Stomach (tissue), 9 donors: ENCODE data around the gene LRRFIP1. TPM values are rescaled to one million over a fixed set of nuclear protein-coding genes. Genes with fewer than 3 reads are reported as not detected.

Experiments
- DNase-seq, 2 donors: peaks; one replicate each; pipeline versions ENCODE4 v3.0.0 to v3.0.0-alpha.2; 2013 to 2019
- H3K27ac ChIP-seq, 5 donors: fragments of 200-600 bp in 4 of 5; sonication (generic) in 4 of 5; one replicate each; pipeline ENCODE4 v1.5.1; 2013 to 2019; ENCODE audit warnings: mild to moderate bottlenecking in 1 of 5, moderate library complexity in 1 of 5
- H3K27me3 ChIP-seq, 3 donors: fragments of 200-600 bp; sonication (generic); one replicate each; pipeline ENCODE4 v1.5.1; 2017 to 2019; ENCODE audit warnings: mixed run types in 1 of 3
- H3K36me3 ChIP-seq, 4 donors: fragments of 200-600 bp; sonication (generic); 1 replicate in 3 of 4; 2 replicates in 1 of 4; pipeline ENCODE4 v1.5.1; 2016 to 2019
- H3K4me1 ChIP-seq, 4 donors: fragments of 200-600 bp; sonication (generic); one replicate each; pipeline ENCODE4 v1.5.1; 2016 to 2019
- H3K4me3 ChIP-seq, 4 donors: fragments of 200-600 bp; sonication (generic) in 3 of 4; one replicate each; pipeline ENCODE4 v1.5.1; 2016 to 2019; ENCODE audit warnings: mild to moderate bottlenecking in 1 of 4
- H3K9me3 ChIP-seq, 4 donors: fragments of 200-600 bp; sonication (generic); one replicate each; pipeline ENCODE4 v1.5.1; 2016 to 2019
- EP300 ChIP-seq: sonication (generic); formaldehyde crosslinking; IDR thresholded peaks from one replicate; pipeline ENCODE4 v1.6.1; 2017; ENCODE audit warnings: antibody characterized with exemption
- POLR2A ChIP-seq, 4 donors: fragments of 450-650 bp; IDR thresholded peaks; one replicate each; pipeline ENCODE4 v1.6.1; 2016; ENCODE audit warnings: antibody characterized with exemption in 4 of 4, control low read depth in 2 of 4, mild to moderate bottlenecking in 1 of 4, moderate library complexity in 1 of 4
- POLR2AphosphoS5 ChIP-seq, 3 donors: sonication (generic); formaldehyde crosslinking; IDR thresholded peaks; one replicate each; pipeline ENCODE4 v1.6.1; 2016; ENCODE audit warnings: antibody characterized with exemption in 3 of 3
- WGBS, 5 donors: extraction: QIAGEN DNeasy Blood & Tissue Kit in 3 of 5; methylation state at CpG; one replicate each; pipeline versions ENCODE4 v1.1.5 to v1.1.7; 2013 to 2018; 5-methylcytosine and 5-hydroxymethylcytosine counted together
- intact Hi-C: fragments of 100-400 bp; cut with DNase I; formaldehyde crosslinking; loops from one replicate; pipeline ENCODE4 v1.15.1; 2023; ENCODE audit warnings: low total_unique reads
- polyA plus RNA-seq, 3 donors: library from polyadenylated mRNA; stranded (reverse); fragments of 200-250 nt; gene quantifications; one replicate each; pipeline ENCODE4 v1.2.3, GENCODE V29; 2013
- total RNA-seq, 5 donors: library from RNA; depleted of rRNA; stranded (reverse); fragments of >200 nt; gene quantifications; one replicate each; pipeline versions ENCODE4 v1.1.0 to v1.2.3, GENCODE V29; 2014 to 2016
- TF ChIP-seq, protein P1 (sequence below), 7 experiments: fragments of 450-650 bp in 4 of 7; fragments of 200-600 bp in 3 of 7; sonication (generic) in 3 of 7; IDR thresholded peaks; one replicate each; pipeline ENCODE4 v1.5.1; 2016 to 2019; ENCODE audit warnings: antibody characterized with exemption in 7 of 7, control low read depth in 2 of 7, mild to moderate bottlenecking in 1 of 7
- donor health status: healthy with polysubstance abuse.
- donor health status: Bipolar disorder and iron deficiency.
- donor health status: healthy.

Gene LRRFIP1
- total and polyA plus RNA-seq, 8 donors: 31.6 to 201 (median 130) TPM

GRCh38 chr2:237612527-237613357, 14.6 kb upstream of the LRRFIP1 start:
- H3K36me3 ChIP-seq: no peaks in the 10 kb centered on the region
- H3K9me3 ChIP-seq: no peaks in the 10 kb centered on the region
- 92 to 98% (median 95%) methylated on average over 9 to 10 of the region's 10 CpGs for WGBS, 5 donors
- intact Hi-C loops: no loop called here
- H3K4me3 ChIP-seq: no peak overlapping the region
- DNase-seq: no peak
- no peak for TF ChIP-seq EP300
- H3K27me3 ChIP-seq: no peaks in the 10 kb centered on the region
- peaks cover 0 to 35% (median 26%) of the 10 kb centered on the region in 4 donors for H3K4me1 ChIP-seq
- H3K27ac ChIP-seq: no peak overlapping the region

- Histone ChIP-seq H3K4me3 (no peak overlapping the region), H3K27ac (no peak overlapping the region), H3K36me3 (no peaks in the 10 kb centered on the region), H3K9me3 (no peaks in the 10 kb centered on the region), H3K27me3 (no peaks in the 10 kb centered on the region), H3K4me1 (peaks cover 0 to 35% (median 26%) of the 10 kb centered on the region in 4 donors)
- no peak for DNase-seq
- TF ChIP-seq EP300: no peak
- TF ChIP-seq, protein P1, sequence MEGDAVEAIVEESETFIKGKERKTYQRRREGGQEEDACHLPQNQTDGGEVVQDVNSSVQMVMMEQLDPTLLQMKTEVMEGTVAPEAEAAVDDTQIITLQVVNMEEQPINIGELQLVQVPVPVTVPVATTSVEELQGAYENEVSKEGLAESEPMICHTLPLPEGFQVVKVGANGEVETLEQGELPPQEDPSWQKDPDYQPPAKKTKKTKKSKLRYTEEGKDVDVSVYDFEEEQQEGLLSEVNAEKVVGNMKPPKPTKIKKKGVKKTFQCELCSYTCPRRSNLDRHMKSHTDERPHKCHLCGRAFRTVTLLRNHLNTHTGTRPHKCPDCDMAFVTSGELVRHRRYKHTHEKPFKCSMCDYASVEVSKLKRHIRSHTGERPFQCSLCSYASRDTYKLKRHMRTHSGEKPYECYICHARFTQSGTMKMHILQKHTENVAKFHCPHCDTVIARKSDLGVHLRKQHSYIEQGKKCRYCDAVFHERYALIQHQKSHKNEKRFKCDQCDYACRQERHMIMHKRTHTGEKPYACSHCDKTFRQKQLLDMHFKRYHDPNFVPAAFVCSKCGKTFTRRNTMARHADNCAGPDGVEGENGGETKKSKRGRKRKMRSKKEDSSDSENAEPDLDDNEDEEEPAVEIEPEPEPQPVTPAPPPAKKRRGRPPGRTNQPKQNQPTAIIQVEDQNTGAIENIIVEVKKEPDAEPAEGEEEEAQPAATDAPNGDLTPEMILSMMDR (IDR thresholded peaks at IDR 0.05): no peak
- TF ChIP-seq POLR2A (IDR thresholded peaks at IDR 0.05): no peak
- TF ChIP-seq POLR2AphosphoS5 (IDR thresholded peaks at IDR 0.05): no peak
- intact Hi-C loops: no loop called here
Measured at GRCh38 chr2:237613679-237614078, 13.7 kb upstream of the LRRFIP1 start.

- 72 to 79% (median 73%) methylated on average over 9 of the region's 9 CpGs for WGBS, 5 donors
- Histone ChIP-seq H3K36me3 (no peaks in the 10 kb centered on the region), H3K27me3 (no peaks in the 10 kb centered on the region), H3K27ac (no peak overlapping the region), H3K4me1 (peaks cover 0 to 35% (median 26%) of the 10 kb centered on the region in 4 donors), H3K4me3 (no peak overlapping the region), H3K9me3 (no peaks in the 10 kb centered on the region)
- intact Hi-C loops: no loop called here
- peak in 1 of 2 donors; percentile 45 for DNase-seq
- TF ChIP-seq POLR2AphosphoS5 (IDR thresholded peaks at IDR 0.05) (no peak), POLR2A (IDR thresholded peaks at IDR 0.05) (no peak), EP300 (no peak)
- TF ChIP-seq, protein P1 (IDR thresholded peaks at IDR 0.05): no peak
Measured at GRCh38 chr2:237614151-237614720, 13.2 kb upstream of the LRRFIP1 start.

DNA sequence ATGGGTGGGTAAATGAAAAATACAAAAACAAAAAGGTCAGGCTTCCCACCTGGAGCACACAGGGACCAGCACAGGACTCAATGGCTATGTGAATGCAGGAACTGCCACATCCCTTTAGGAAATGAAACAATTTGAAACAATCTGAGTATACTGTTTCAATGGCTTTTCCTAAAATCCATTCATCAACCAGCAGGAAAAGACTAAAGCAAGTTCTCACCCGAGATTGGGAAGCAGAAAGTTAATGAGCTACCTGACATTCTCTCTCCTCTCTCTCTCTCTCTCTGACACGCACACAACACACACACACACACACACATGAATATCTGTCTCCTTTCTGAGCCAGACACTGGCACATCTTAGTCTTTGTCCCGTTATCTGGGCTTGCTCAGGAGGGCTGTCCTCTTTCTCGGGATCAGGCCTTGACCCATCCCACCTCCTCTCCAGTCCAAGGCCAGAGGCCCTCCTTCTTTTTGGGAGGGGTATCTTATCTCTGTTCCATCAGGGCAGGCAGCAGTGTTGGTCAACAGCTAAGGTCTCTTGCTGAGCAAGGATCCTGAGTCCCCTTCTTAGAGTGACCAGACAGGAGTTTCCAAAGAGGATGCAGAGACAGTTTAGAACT, 11.6 kb upstream of the LRRFIP1 start:
- Histone ChIP-seq H3K4me3 (no peak overlapping the region), H3K36me3 (no peaks in the 10 kb centered on the region), H3K4me1 (peaks cover 0 to 35% (median 26%) of the 10 kb centered on the region in 4 donors), H3K9me3 (no peaks in the 10 kb centered on the region), H3K27me3 (no peaks in the 10 kb centered on the region), H3K27ac (peak overlapping the region in 4 of 5 donors; percentile 51 to 80 (median 66))
- DNase-seq: no peak
- WGBS, 5 donors: 57 to 66% (median 62%) methylated on average over 4 of the region's 4 CpGs
- TF ChIP-seq EP300 (no peak), POLR2AphosphoS5 (IDR thresholded peaks at IDR 0.05) (no peak), POLR2A (IDR thresholded peaks at IDR 0.05) (no peak)
- TF ChIP-seq, protein P1 (IDR thresholded peaks at IDR 0.05): no peak
- intact Hi-C loops: no loop called here
